ENCODE results near the gene MLLT10.

DNA sequence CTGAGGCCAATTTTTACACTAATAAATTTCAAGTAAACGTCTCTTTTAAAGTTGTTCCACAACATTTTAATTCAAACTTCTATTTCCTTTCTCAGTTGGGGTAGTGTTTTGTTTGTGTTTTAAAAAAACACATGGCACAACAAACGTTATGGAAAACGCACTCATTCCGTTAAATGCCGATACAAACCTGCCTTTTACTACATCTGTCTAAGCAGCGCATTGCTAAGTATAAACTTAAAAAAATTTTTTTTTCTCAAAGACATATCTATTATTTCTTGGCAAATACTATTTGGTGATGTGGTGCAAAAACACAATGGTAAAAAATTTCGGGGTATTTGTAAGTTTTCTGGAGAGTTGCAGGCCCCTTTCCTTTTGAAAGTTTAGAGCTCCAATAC lies 9.9 kb upstream of the MLLT10 start:
- TF ChIP-seq CTCF (IDR thresholded peaks at IDR 0.05; ENCODE audit: low read depth, low read length) (no peak), POLR2A (IDR thresholded peaks at IDR 0.05; ENCODE audit: extremely low read depth, insufficient read length) (no peak)

All from NB4 (cell line).